A549 (cell line): ENCODE measurements around the gene PARP1.

ENCODE experiments used
- BHLHE40 ChIP-seq: IDR thresholded peaks from 2 replicates; pipeline ENCODE4 v1.6.1; 2012; ENCODE audit warnings: low read depth, low read length, inconsistent platforms
- CBX8 ChIP-seq: fragments of 200-600 bp; sonication (generic); IDR thresholded peaks from 2 replicates; pipeline ENCODE4 v1.6.1; 2016
- CTCF ChIP-seq: fragments of >200 bp; sonication (Bioruptor Twin); formaldehyde crosslinking; IDR thresholded peaks from 3 replicates; pipeline ENCODE4 v1.5.1; 2016
- E2F6 ChIP-seq: IDR thresholded peaks from 2 replicates; pipeline ENCODE4 v1.6.1; 2012; ENCODE audit warnings: low read depth, borderline replicate concordance
- MAFK ChIP-seq: fragments of 450-650 bp; IDR thresholded peaks from 2 replicates; pipeline ENCODE4 v1.6.1; 2014; ENCODE audit not compliant: partially characterized antibody
- MAZ ChIP-seq: fragments of 150-350 bp; IDR thresholded peaks from 2 replicates; pipeline ENCODE4 v1.6.1; 2014; ENCODE audit warnings: antibody characterized with exemption, low read depth, low read length, borderline replicate concordance
- PBX3 ChIP-seq: IDR thresholded peaks from 2 replicates; pipeline ENCODE4 v1.6.1; 2012
- POLR2A ChIP-seq: IDR thresholded peaks from 2 replicates; pipeline ENCODE4 v1.6.1; 2012; ENCODE audit warnings: mild to moderate bottlenecking, low read length

GRCh38 chr1:226422478-226422877 is 14.6 kb upstream of the PARP1 start:
- no peak for TF ChIP-seq MAZ
- no peak for TF ChIP-seq CBX8
- TF ChIP-seq POLR2A = no peak
- TF ChIP-seq CTCF = no peak
- TF ChIP-seq MAFK = no peak
- no peak for TF ChIP-seq BHLHE40
- TF ChIP-seq PBX3 = no peak
- no peak for TF ChIP-seq E2F6
